ENCODE measurements around the gene CDH13.

CDH13 gene

GRCh38 chr16:83470416-83470815 lies 843.6 kb downstream of the CDH13 start:
- no peak overlapping the region for H3K27ac ChIP-seq
- no peaks in the 10 kb centered on the region for H3K27me3 ChIP-seq
- H3K9me3 ChIP-seq = no peaks in the 10 kb centered on the region
- no peak for TF ChIP-seq CTCF (IDR thresholded peaks at IDR 0.05)
- peaks cover 0 to 3% (median 0%) of the 10 kb centered on the region in 4 donors for H3K4me1 ChIP-seq
- H3K36me3 ChIP-seq = no peaks in the 10 kb centered on the region
- intact Hi-C loops (cut with DNase I; ENCODE audit: low total_unique reads) = no loop called here
- no peak overlapping the region for H3K4me3 ChIP-seq
- no peak for DNase-seq

GRCh38 chr16:83472776-83473501 lies 846.2 kb downstream of the CDH13 start:
- H3K27ac ChIP-seq = no peak overlapping the region
- H3K36me3 ChIP-seq = no peaks in the 10 kb centered on the region
- peaks cover 0 to 3% (median 0%) of the 10 kb centered on the region in 4 donors for H3K4me1 ChIP-seq
- TF ChIP-seq CTCF (IDR thresholded peaks at IDR 0.05) = no peak
- H3K27me3 ChIP-seq = no peaks in the 10 kb centered on the region
- DNase-seq = no peak
- H3K4me3 ChIP-seq = no peak overlapping the region
- intact Hi-C loops (cut with DNase I; ENCODE audit: low total_unique reads) = no loop called here
- no peaks in the 10 kb centered on the region for H3K9me3 ChIP-seq

DNA sequence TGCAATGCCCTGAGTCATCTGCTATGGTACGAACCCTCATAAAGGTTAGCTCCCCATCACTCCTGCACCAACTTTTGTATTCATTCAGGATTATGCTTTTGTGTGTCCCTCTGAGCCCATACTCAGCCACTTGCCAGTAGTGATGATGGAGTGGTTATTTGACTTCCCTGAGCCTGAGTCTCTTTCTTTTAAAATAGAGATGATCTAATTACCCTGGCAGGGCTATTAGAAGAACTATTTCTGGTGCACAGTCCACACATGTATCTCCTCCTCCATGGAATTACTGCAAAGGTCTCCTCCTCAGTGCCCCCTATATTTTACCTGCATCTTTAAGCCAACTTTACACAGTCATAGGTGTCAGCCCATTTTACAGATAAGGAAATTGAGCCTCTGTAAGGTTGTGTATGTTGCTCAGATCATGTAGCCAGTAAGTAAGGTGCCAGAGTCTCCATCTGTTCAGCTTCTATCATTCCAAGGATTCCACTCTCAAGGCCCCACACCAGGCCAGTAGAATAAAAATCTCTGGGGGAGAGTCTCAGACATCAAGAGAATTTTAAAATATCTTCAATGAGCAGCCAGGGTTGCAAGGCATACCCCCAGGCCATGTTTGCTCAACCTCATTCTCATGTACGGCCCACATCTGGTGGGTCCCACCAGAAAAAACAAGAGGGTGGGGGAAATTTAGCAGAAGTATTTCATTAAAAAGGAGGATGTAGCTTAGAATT lies 847.3 kb downstream of the CDH13 start:
- TF ChIP-seq CTCF (IDR thresholded peaks at IDR 0.05) = no peak
- Histone ChIP-seq H3K36me3 (no peaks in the 10 kb centered on the region), H3K27me3 (no peaks in the 10 kb centered on the region), H3K27ac (no peak overlapping the region), H3K4me1 (peaks cover 0 to 3% (median 0%) of the 10 kb centered on the region in 4 donors), H3K9me3 (no peaks in the 10 kb centered on the region), H3K4me3 (no peak overlapping the region)
- intact Hi-C loops (cut with DNase I; ENCODE audit: low total_unique reads) = no loop called here
- DNase-seq = no peak

DNA sequence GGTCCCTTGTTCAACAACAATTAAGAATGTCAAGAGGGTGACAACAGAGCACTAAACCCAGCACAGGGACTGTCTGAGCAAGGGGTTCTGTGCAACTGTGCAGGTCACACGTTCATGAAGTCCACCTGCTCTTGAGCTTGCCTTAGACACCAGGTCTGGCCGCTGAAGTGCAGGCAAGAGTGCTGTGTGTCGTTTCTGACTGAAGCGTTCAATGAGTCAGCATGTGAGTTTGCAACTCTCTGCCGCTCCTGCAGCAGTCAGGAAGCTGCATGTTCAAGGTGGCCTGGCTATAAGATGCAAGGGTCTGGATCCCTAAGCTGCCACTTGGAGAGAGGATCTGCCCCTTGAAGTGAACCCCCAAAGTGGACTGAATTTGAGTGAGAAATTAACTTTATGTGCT lies 848.3 kb downstream of the CDH13 start:
- no peak for TF ChIP-seq CTCF (IDR thresholded peaks at IDR 0.05)
- Histone ChIP-seq H3K4me1 (peaks cover 0 to 3% (median 0%) of the 10 kb centered on the region in 4 donors), H3K9me3 (no peaks in the 10 kb centered on the region), H3K27ac (no peak overlapping the region), H3K27me3 (no peaks in the 10 kb centered on the region), H3K36me3 (no peaks in the 10 kb centered on the region), H3K4me3 (no peak overlapping the region)
- no peak for DNase-seq
- intact Hi-C loops (cut with DNase I; ENCODE audit: low total_unique reads) = no loop called here

DNA sequence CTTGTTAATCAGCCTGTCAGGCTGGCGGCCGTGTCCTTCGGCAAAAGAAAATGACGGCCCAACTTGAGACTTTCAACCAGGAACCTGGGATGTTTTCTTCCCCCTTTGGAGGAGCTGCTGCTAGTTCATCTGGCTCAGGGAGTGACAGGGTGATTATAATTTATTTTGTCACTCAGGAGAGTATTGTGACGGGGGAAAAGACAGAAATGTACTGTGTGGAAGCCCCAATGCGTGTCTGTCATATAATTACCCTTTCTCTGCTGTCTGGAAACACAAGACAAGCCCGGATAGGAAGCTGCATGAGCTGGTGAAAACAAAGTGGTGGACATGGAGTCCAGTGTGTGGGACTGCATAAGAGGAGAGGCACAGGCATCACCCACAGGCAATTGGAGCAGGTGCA lies 854.8 kb downstream of the CDH13 start:
- Histone ChIP-seq H3K4me1 (no peaks in the 10 kb centered on the region), H3K9me3 (no peaks in the 10 kb centered on the region), H3K27me3 (no peaks in the 10 kb centered on the region), H3K27ac (no peak overlapping the region), H3K36me3 (no peaks in the 10 kb centered on the region), H3K4me3 (no peak overlapping the region)
- no peak for TF ChIP-seq CTCF (IDR thresholded peaks at IDR 0.05)
- intact Hi-C loops (cut with DNase I; ENCODE audit: low total_unique reads) = no loop called here
- DNase-seq = no peak

Measured in tibial artery (tissue), 4 donors.